Spinal cord (tissue), 10 donors: Measurements from ENCODE around the gene TMEM151A. TPM values are rescaled to one million over a fixed set of nuclear protein-coding genes. Genes with fewer than 3 reads are reported as not detected.
A peak's percentile ranks its signal among the peaks of the same experiment; 100 is the strongest.

ENCODE experiments used
- DNase-seq, 6 donors: peaks; one replicate each; pipeline versions ENCODE4 v3.0.0 to v3.0.0-alpha.2; 2013 to 2015; ENCODE audit warnings: low spot score in 6 of 6, low read depth in 4 of 6
- H3K27ac ChIP-seq: one replicate; pipeline ENCODE4 v1.5.1; 2013; ENCODE audit warnings: low read depth, low read length, control low read depth
- H3K27me3 ChIP-seq: one replicate; pipeline ENCODE4 v1.6.1; 2013; ENCODE audit warnings: low read length; ENCODE audit not compliant: control insufficient read depth, insufficient read depth
- H3K36me3 ChIP-seq: one replicate; pipeline ENCODE4 v1.6.1; 2013; ENCODE audit warnings: low read length; ENCODE audit not compliant: control insufficient read depth, insufficient read depth
- H3K4me1 ChIP-seq: one replicate; pipeline ENCODE4 v1.6.1; 2013; ENCODE audit warnings: low read length; ENCODE audit not compliant: control insufficient read depth, insufficient read depth
- H3K4me3 ChIP-seq: one replicate; pipeline ENCODE4 v1.5.1; 2013; ENCODE audit warnings: low read depth, low read length, control low read depth
- H3K9me3 ChIP-seq: one replicate; pipeline ENCODE4 v1.6.1; 2013; ENCODE audit warnings: low read length; ENCODE audit not compliant: control insufficient read depth, insufficient read depth
- WGBS: methylation state at CpG from one replicate; pipeline ENCODE4 v1.1.5; 2013; ENCODE audit warnings: missing lambda C conversion rate; ENCODE audit not compliant: insufficient coverage; 5-methylcytosine and 5-hydroxymethylcytosine counted together
- polyA plus RNA-seq, 2 donors: library from polyadenylated mRNA; unstranded; fragments of 120-200 nt; gene quantifications; one replicate each; pipeline ENCODE4 v1.2.1, GENCODE V29; 2013; ENCODE audit not compliant: insufficient read length in 2 of 2
- total RNA-seq, 2 donors: library from RNA; depleted of rRNA in 1 of 2; stranded (reverse); fragments of 120-200 nt in 1 of 2; fragments of >200 nt in 1 of 2; gene quantifications; one replicate each; pipeline versions ENCODE4 v1.2.3 to v1.2.4, GENCODE V29; 2013 to 2014
- donor health status: healthy.

Gene TMEM151A
- total and polyA plus RNA-seq, 4 donors: 8.0 to 52.0 (median 34.6) TPM

DNA sequence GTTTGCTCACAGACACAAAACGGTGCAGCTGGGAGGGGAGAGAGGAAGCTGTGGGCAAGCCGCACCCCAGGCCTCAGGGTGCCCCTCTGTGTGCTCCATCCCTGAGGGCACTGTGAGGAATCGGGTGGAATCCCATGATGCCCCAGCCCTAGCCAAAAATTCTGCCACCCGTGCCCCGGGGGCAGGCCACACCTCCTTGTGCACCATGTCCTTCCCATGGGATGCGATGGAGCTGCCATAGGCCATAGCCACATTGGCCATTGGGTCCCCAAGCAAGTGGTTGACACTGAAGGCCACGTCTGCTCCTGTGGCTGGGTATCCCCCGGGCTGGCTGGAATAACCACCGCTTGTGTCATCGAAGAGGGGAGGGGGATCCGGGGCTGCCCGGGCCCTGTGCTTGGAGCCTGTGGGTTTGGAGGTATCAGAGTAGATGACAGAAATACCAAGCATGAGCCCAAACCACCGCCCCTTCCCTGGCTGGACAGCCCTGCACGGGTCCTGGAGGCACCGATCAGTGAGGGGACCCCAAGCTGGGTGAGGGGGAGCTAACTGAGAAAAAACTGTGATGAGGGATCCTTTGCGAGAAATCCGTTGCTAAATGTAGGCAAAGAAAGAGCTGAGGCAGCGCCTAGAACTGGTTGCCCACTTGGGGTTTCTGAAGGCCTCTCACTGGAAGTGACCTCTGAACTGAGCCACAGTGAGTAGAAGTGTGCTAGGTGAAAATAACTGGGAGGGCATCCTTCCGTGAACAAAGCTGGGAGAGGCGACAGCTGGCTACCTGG lies 3.6 kb upstream of the TMEM151A start:
- peak in 1 of 6 donors; percentile 64 for DNase-seq
- peaks cover 60% of the 10 kb centered on the region for H3K4me1 ChIP-seq

DNA sequence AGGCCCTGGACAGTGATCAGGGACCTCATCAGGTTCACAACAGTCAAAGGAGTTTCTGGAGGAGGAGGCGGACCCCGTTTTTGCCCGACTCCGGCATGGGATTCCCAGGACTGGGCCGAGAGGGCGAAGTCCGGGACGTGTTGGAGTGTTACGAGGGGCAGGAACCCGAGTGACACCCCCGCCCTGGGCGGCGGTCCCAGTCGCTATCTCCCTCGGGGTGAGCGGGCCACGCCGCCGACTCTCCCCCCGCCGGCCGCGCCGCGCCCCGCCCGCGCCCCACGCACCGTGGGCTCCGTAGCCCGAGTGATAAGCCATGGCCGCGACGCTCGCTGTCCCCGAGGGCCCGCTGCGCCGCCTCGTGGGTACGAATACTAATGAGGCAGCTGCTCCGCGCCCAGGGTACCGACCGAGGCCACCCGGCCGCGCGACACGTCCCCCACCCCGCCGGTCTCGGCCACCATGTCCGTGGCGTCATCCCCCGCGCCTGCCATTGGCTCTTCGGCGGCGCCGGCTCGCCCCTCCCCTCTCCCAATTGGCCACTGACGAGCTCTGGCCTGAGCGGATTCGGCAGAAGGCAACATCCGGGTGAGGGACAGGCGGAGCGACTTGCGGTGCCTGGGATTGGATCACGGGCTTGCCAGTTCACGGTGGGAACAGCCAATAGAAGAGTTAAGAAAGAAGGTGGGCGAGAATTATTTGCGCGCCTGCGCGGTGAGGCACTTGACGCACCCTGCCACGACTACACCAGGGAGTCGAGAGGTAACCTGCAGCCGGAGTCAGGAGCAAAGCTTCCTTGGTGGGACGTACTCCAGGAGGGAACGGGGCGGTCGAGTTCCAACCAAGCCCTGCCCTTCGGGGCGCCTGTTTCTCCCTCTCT lies 2.8 kb upstream of the TMEM151A start, which contains the start of gene YIF1A:
Gene YIF1A (minus strand): TSS at position 473 of the 877 bp plus-strand sequence. CDS start 158 bp downstream, at position 315.
- peak within 1 kb of the TSS; percentile 99 for H3K27ac ChIP-seq
- peaks cover 13% of the 10 kb centered on the region for H3K27me3 ChIP-seq
- under 1% methylated on average over 86 of the region's 87 CpGs for WGBS
- peak; percentile 93 to 100 (median 98) for DNase-seq
- peaks cover 34% of the 10 kb centered on the region for H3K36me3 ChIP-seq
- peak within 1 kb of the TSS; percentile 97 for H3K4me3 ChIP-seq
- no peaks in the 10 kb centered on the region for H3K9me3 ChIP-seq
- H3K4me1 ChIP-seq: peaks cover 56% of the 10 kb centered on the region

More for the DNA sequence above, 3.6 kb upstream of the TMEM151A start:
- 34% methylated on average over 18 of the region's 20 CpGs for WGBS
- Histone ChIP-seq H3K9me3 (no peaks in the 10 kb centered on the region), H3K27me3 (peaks cover 10% of the 10 kb centered on the region), H3K36me3 (peaks cover 41% of the 10 kb centered on the region), H3K27ac (peak overlapping the region; percentile 99), H3K4me3 (peak overlapping the region; percentile 90)

DNA sequence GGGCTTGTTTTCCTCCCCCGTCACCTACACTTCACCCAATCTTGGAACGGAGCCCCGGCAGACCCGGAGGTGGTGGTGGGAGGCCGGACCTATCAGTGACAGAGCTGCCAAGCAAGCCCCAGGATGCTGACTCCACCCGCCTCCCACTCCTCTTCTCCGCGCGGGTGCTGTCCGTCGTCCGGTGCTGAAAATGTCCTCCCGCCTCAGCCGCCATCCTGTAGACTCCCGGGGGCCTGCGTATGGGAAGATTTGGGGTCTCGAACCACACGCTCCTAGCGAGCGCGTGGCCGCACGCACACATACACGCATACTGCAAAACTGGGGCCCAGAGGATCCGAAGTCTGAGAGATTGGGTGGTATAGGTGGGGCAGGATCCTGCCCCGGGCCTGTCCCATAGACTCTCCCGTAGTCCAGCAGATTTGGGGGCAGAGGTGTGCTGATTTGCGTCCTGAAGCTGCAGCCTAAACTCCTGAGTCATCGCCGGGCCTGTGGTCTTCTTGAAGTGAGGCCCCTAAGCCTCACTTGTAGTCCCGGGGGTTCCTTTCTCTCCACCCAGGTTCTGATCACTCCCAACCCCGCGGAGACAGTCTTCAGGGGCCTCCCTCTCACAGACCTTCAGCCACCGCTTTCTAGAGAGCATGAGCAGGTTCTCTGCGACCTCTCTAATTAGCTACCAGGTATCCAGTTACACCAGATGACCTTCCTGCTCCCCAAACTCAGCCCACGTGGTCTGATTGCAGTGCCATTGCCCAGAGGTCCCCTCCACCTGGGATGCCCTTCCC lies 2.0 kb upstream of the TMEM151A start:
- 11% methylated on average over 34 of the region's 36 CpGs for WGBS
- Histone ChIP-seq H3K36me3 (peaks cover 34% of the 10 kb centered on the region), H3K27ac (peak overlapping the region; percentile 99), H3K9me3 (no peaks in the 10 kb centered on the region), H3K27me3 (peaks cover 13% of the 10 kb centered on the region), H3K4me1 (peaks cover 54% of the 10 kb centered on the region), H3K4me3 (peak overlapping the region; percentile 97)
- DNase-seq: no peak

DNA sequence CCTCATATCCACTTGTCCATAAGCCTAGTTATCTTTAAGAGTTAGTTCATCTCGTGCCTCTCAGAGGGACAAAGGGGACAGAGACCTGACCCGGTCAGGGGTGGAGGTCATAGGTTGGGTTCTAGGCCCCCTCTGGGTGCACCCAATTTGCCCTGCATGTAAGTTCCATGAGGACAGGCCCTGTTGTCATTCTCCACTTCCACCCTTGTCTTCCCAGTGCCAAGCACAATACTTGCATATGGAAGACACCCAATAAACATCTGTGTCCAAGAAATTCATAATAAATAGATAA lies 1.4 kb upstream of the TMEM151A start:
- no peaks in the 10 kb centered on the region for H3K9me3 ChIP-seq
- DNase-seq: no peak
- H3K36me3 ChIP-seq: peaks cover 34% of the 10 kb centered on the region
- peak overlapping the region; percentile 99 for H3K27ac ChIP-seq
- peaks cover 13% of the 10 kb centered on the region for H3K27me3 ChIP-seq
- H3K4me1 ChIP-seq: peaks cover 54% of the 10 kb centered on the region
- peak overlapping the region; percentile 97 for H3K4me3 ChIP-seq
- WGBS: 100% methylated on average over 1 of the region's 2 CpGs

DNA sequence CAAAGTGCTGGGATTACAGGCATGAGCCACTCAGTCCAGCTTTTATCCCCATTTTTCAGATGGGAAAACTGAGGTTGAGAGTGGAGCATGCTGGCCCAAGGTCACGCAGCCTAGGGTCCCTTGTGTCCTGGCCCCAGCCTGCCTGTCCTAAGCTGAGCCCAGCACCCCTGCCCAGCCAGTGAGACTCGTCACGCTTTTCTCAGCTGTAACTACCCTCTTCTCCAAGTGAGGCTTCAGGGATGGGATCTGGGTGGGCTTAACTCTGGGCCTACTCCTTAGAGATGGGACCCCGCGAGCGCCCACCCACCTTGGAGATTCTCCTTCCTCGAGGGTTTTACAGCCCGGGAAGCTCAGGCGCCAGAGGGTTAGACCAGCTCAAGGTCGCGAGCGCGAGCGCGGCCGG lies 390 bp upstream of the TMEM151A start:
- peak overlapping the region; percentile 35 for H3K4me3 ChIP-seq

DNA sequence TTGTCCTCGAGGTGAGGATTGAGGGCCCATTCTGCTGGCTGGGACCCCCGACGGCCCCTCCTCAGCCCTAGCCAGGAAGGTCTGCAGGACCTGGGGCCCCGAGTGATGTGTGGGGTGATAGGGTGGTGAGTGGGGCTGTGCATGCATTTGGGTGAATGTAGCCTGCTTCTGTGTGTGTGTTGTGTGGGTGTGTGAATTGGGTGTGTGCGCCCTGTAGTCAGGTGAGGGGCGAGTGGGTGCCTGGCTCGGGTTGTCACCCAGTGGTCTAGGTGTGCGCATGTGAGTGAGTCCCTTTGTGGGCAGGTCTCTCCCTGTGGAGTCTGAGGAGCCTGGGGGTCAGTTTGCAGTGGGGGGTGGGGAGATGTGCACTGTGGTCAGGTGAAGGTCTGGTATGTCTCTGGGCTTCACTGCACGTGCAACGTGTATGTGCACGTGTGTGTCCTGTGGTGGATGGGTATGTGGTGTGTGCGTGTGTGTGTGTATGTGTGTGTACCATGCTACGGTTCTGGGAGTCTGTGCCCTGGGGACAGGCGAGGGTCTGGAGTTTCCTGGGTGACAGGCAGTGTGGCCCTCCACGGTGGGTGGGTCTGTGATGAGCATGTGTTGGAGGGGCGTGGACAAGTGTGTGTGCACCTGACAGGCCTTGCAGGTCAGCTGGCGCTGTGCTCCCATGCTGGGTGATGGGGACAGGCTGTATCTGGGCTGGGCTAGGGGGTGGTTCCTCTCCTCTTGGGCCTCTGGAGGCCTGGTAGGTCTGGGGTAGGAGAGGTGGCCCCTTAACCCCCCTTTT lies 1.0 kb downstream of the TMEM151A start:
- no peak overlapping the region for H3K27ac ChIP-seq
- H3K4me3 ChIP-seq: peak overlapping the region; percentile 46
- peaks cover 44% of the 10 kb centered on the region for H3K4me1 ChIP-seq
- DNase-seq: no peak
- WGBS: 58% methylated on average over 17 of the region's 17 CpGs
- H3K27me3 ChIP-seq: peaks cover 13% of the 10 kb centered on the region
- H3K36me3 ChIP-seq: peaks cover 31% of the 10 kb centered on the region
- H3K9me3 ChIP-seq: no peaks in the 10 kb centered on the region

More for the DNA sequence above, 390 bp upstream of the TMEM151A start:
- peaks cover 34% of the 10 kb centered on the region for H3K36me3 ChIP-seq
- no peak overlapping the region for H3K27ac ChIP-seq
- H3K27me3 ChIP-seq: peaks cover 13% of the 10 kb centered on the region
- H3K4me1 ChIP-seq: peaks cover 54% of the 10 kb centered on the region
- H3K9me3 ChIP-seq: no peaks in the 10 kb centered on the region
- WGBS: 9% methylated on average over 16 of the region's 16 CpGs
- peak in 1 of 6 donors; percentile 32 for DNase-seq

DNA sequence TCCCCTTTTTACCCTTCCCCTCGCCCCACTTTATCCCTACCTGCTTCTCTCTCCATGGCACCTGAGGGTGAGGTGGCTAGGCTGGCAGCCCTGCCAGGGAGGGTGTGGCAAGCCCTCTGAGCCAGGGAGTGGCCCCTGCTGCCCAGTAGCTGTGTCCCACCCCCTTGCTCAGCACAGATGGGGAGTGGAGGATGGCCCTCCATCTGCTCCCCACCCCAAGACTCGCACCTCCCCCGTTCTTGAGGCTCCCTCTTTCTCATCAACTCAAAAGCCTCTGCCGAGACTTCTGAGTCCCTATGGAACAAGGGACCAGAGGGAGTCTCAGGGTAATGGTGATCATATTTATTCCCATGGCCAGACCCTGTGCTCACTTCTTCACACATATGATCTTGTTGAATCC lies 1.7 kb downstream of the TMEM151A start:
- DNase-seq: no peak
- H3K4me1 ChIP-seq: peaks cover 37% of the 10 kb centered on the region
- H3K4me3 ChIP-seq: no peak overlapping the region
- peaks cover 13% of the 10 kb centered on the region for H3K27me3 ChIP-seq
- no peaks in the 10 kb centered on the region for H3K9me3 ChIP-seq
- H3K27ac ChIP-seq: no peak overlapping the region
- WGBS: no CpG with 5 or more reads among the region's 4 CpGs
- peaks cover 31% of the 10 kb centered on the region for H3K36me3 ChIP-seq

DNA sequence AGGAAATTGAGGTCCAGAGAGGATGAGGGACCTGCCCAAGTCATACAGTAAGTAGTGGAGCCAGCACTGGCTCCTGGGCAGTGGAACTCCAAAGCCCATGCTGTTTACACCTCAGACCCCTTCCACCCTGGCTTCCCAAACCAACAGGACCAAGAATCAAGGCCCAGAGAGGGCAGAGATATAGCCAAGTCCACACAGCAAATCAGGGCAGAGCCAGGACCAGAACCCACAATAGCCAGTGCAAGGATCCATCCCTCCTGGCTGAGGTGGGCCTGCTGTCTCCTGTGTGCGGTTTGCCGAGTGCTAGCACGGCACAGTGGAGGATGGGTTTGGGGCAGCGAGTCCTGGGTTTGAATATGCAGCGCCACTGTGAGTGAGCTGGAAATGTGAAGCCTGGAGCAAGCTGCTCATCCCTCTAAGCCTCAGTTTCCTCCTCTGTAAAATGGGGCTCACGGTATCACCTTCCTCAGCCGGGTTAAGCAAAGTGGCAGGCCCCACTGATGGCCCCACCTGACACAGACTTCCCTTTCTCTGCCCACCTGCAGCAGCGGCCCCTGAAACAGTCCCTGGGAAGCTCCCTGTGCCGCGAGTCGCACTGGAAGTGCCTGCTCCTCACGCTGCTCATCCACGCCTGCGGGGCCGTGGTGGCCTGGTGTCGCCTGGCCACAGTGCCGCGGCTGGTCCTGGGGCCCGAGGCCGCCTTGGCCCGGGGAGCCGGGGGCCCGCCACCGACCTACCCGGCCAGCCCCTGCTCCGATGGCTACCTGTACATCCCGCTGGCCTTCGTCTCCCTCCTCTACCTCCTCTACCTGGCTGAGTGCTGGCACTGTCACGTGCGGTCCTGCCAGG lies 2.3 kb downstream of the TMEM151A start:
- Histone ChIP-seq H3K36me3 (peaks cover 31% of the 10 kb centered on the region), H3K27ac (no peak overlapping the region), H3K9me3 (no peaks in the 10 kb centered on the region), H3K27me3 (peaks cover 13% of the 10 kb centered on the region), H3K4me3 (no peak overlapping the region), H3K4me1 (peaks cover 34% of the 10 kb centered on the region)
- DNase-seq: no peak
- 75% methylated on average over 27 of the region's 30 CpGs for WGBS
